Measurements from ENCODE around the gene GASK1B.

Gene GASK1B

GRCh38 chr4:158155656-158156356, 17.0 kb downstream of the GASK1B start:
- no peak for FAIRE-seq
- no peak for DNase-seq (ENCODE audit: insufficient read length, low spot score)

- DNase-seq (ENCODE audit: insufficient read length, low spot score) (no peak), FAIRE-seq (no peak)
Measured at GRCh38 chr4:158147151-158147550, 25.7 kb downstream of the GASK1B start.

- no peak for DNase-seq (ENCODE audit: insufficient read length, low spot score)
- FAIRE-seq: no peak
Measured at GRCh38 chr4:158146736-158147135, 26.1 kb downstream of the GASK1B start.

GRCh38 chr4:158139086-158139485, 33.7 kb downstream of the GASK1B start:
- DNase-seq (ENCODE audit: insufficient read length, low spot score) (no peak), FAIRE-seq (no peak)

GRCh38 chr4:158134222-158134621, 38.6 kb downstream of the GASK1B start:
- DNase-seq (ENCODE audit: insufficient read length, low spot score) (no peak), FAIRE-seq (no peak)

GRCh38 chr4:158133551-158133950, 39.3 kb downstream of the GASK1B start:
- FAIRE-seq: no peak
- no peak for DNase-seq (ENCODE audit: insufficient read length, low spot score)

- DNase-seq (ENCODE audit: insufficient read length, low spot score): no peak
- FAIRE-seq: no peak
Measured at GRCh38 chr4:158131027-158131426, 41.8 kb downstream of the GASK1B start.

GRCh38 chr4:158130204-158130603, 42.6 kb downstream of the GASK1B start:
- FAIRE-seq (no peak), DNase-seq (ENCODE audit: insufficient read length, low spot score) (no peak)

- DNase-seq (ENCODE audit: insufficient read length, low spot score) (no peak), FAIRE-seq (no peak)
Measured at GRCh38 chr4:158129694-158130093, 43.1 kb downstream of the GASK1B start.

- DNase-seq (ENCODE audit: insufficient read length, low spot score): no peak
- no peak for FAIRE-seq
Measured at GRCh38 chr4:158128540-158128939, 44.3 kb downstream of the GASK1B start.

- FAIRE-seq (no peak), DNase-seq (ENCODE audit: insufficient read length, low spot score) (no peak)
Measured at GRCh38 chr4:158125310-158125709, 47.5 kb downstream of the GASK1B start.
